OCI-LY7 (cell line): ENCODE results near the gene TWNK.

Experiments
- EZH2phosphoT487 ChIP-seq: fragments of 200-600 bp; sonication (generic); IDR thresholded peaks from 2 replicates; pipeline ENCODE4 v1.6.1; 2018; ENCODE audit warnings: low read depth, borderline replicate concordance, mild to moderate bottlenecking, mixed run types, antibody characterized with exemption, low read length, moderate library complexity, mixed read lengths
- TF ChIP-seq, protein P1 (sequence below): fragments of 200-600 bp; sonication (generic); conservative IDR thresholded peaks from 2 replicates; pipeline ENCODE4 v1.5.1; 2014; ENCODE audit warnings: mild to moderate bottlenecking, antibody characterized with exemption, low read length, moderate library complexity, mixed read lengths

DNA sequence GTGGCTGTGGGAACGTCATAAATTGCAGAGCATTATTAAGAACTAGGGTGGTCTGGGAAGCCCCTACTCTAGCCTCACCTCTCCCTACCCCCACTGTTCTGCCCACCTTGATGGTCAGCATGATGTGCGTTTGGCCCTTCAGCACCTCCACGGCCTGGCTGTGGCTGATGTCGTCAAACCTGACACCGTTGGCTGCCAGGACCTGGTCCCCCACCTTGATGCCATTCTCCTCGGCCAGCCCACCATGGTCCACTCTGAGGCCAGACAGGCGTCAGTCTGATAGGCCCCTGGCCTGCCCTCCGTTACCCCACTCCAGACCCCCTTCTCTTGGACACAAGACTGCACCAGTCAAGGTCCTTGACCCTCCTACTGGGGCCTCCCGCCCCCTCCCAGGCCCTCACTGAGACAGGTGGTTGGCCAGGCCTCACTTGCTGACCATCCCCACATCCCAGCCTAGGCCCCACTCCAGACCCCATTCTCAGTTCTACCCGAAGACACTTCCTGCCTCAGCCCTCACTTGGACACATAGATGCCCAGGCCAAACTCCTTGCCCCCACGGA, 34.4 kb downstream of the TWNK start:
- TF ChIP-seq, protein P1, sequence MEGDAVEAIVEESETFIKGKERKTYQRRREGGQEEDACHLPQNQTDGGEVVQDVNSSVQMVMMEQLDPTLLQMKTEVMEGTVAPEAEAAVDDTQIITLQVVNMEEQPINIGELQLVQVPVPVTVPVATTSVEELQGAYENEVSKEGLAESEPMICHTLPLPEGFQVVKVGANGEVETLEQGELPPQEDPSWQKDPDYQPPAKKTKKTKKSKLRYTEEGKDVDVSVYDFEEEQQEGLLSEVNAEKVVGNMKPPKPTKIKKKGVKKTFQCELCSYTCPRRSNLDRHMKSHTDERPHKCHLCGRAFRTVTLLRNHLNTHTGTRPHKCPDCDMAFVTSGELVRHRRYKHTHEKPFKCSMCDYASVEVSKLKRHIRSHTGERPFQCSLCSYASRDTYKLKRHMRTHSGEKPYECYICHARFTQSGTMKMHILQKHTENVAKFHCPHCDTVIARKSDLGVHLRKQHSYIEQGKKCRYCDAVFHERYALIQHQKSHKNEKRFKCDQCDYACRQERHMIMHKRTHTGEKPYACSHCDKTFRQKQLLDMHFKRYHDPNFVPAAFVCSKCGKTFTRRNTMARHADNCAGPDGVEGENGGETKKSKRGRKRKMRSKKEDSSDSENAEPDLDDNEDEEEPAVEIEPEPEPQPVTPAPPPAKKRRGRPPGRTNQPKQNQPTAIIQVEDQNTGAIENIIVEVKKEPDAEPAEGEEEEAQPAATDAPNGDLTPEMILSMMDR, result no peak
- TF ChIP-seq EZH2phosphoT487, result no peak
